ENCODE measurements around the gene POLG.

Gene POLG

GRCh38 chr15:89360294-89360971, 25.8 kb upstream of the POLG start:
- Histone ChIP-seq H3K27ac (ENCODE audit: extremely low read depth, low read depth, low read length) (no peak overlapping the region), H3K9me3 (ENCODE audit: control insufficient read depth, insufficient read depth, low read depth, low read length) (no peaks in the 10 kb centered on the region), H3K4me3 (ENCODE audit: low read depth, low read length) (no peak overlapping the region), H3K4me1 (ENCODE audit: control insufficient read depth, insufficient read depth, low read length) (peaks cover 4% of the 10 kb centered on the region; the same call in 1 of the 2 replicates), H3K36me3 (ENCODE audit: control insufficient read depth in 2 of 2, insufficient read depth in 1 of 2, low read length in 2 of 2) (no peaks in the 10 kb centered on the region)
- ChIA-PET CTCF (interaction anchor here (0.7 to 11.1 kb wide), 19 partner anchors 12 to 208 kb away, joined by 3 to 614 read pairs (median 44); no protein-coding TSS in a partner anchor), POLR2A (no interaction called here)
- TF ChIP-seq ZNF558 (tag by site-specific recombination; IDR thresholded peaks at IDR 0.05) (no peak), ZSCAN4 (tag by site-specific recombination; IDR thresholded peaks at IDR 0.05) (0 out of 2 replicates have a peak, but pooled peaks have one; percentile 31)

GRCh38 chr15:89359471-89360293, 25.1 kb upstream of the POLG start:
- TF ChIP-seq ZSCAN18 (tag by site-specific recombination; IDR thresholded peaks at IDR 0.05) (no peak), ZNF600 (tag by site-specific recombination; IDR thresholded peaks at IDR 0.05) (0 out of 2 replicates have a peak, but pooled peaks have one; percentile 10), ZNF394 (tag by site-specific recombination; IDR thresholded peaks at IDR 0.05; ENCODE audit: borderline replicate concordance) (peak; percentile 86)
- Histone ChIP-seq H3K4me3 (ENCODE audit: low read depth, low read length) (no peak overlapping the region), H3K27ac (ENCODE audit: extremely low read depth, low read depth, low read length) (no peak overlapping the region), H3K9me3 (ENCODE audit: control insufficient read depth, insufficient read depth, low read depth, low read length) (no peaks in the 10 kb centered on the region), H3K36me3 (ENCODE audit: control insufficient read depth in 2 of 2, insufficient read depth in 1 of 2, low read length in 2 of 2) (no peaks in the 10 kb centered on the region), H3K4me1 (ENCODE audit: control insufficient read depth, insufficient read depth, low read length) (peaks cover 4% of the 10 kb centered on the region; the same call in 1 of the 2 replicates)
- CTCF ChIA-PET = interaction anchor here (0.6 to 11.1 kb wide), 35 partner anchors 9 to 557 kb away, joined by 3 to 614 read pairs (median 23); no protein-coding TSS in a partner anchor
- POLR2A ChIA-PET = interaction anchor here (1.1 to 2.0 kb wide), 6 partner anchors 24 to 112 kb away, joined by 3 to 7 read pairs (median 4); partner anchors contain the start of gene POLG

- Histone ChIP-seq H3K27ac (ENCODE audit: extremely low read depth, low read depth, low read length) (no peak overlapping the region), H3K36me3 (ENCODE audit: control insufficient read depth in 2 of 2, insufficient read depth in 1 of 2, low read length in 2 of 2) (no peaks in the 10 kb centered on the region), H3K4me1 (ENCODE audit: control insufficient read depth, insufficient read depth, low read length) (peaks cover 4% of the 10 kb centered on the region; the same call in 1 of the 2 replicates), H3K4me3 (ENCODE audit: low read depth, low read length) (peak overlapping the region; percentile 55), H3K9me3 (ENCODE audit: control insufficient read depth, insufficient read depth, low read depth, low read length) (no peaks in the 10 kb centered on the region)
- ChIA-PET CTCF (interaction anchor here (0.5 to 11.1 kb wide), 61 partner anchors 8 to 659 kb away, joined by 3 to 614 read pairs (median 5); no protein-coding TSS in a partner anchor), POLR2A (interaction anchor here (0.7 to 2.0 kb wide), 7 partner anchors 24 to 113 kb away, joined by 3 to 7 read pairs (median 4); partner anchors contain the start of gene POLG)
- TF ChIP-seq SCRT2 (tag by site-specific recombination; IDR thresholded peaks at IDR 0.05) (0 out of 2 replicates have a peak, but pooled peaks have one; percentile 36), ZNF302 (tag by site-specific recombination; IDR thresholded peaks at IDR 0.05; ENCODE audit: low read depth) (no peak), PRDM4 (tag by site-specific recombination; IDR thresholded peaks at IDR 0.05) (no peak), ZBTB11 (tag by site-specific recombination; conservative IDR thresholded peaks at IDR 0.05; ENCODE audit: low read depth) (0 out of 2 replicates have a peak, but pooled peaks have one; percentile 37), KLF1 (tag by site-specific recombination; IDR thresholded peaks at IDR 0.05) (peak; percentile 50), GLIS1 (tag by site-specific recombination; IDR thresholded peaks at IDR 0.05) (peak; percentile 22; the same call in 1 of the 2 replicates), ZFHX2 (tag by site-specific recombination; conservative IDR thresholded peaks at IDR 0.05) (peak; percentile 94), ATF2 (tag by site-specific recombination; IDR thresholded peaks at IDR 0.05; ENCODE audit: low read depth) (no peak)
Measured at GRCh38 chr15:89358755-89359439, 24.3 kb upstream of the POLG start.
